Parathyroid adenoma (tissue), 2 donors: ENCODE measurements around the gene FLT1.

Source experiments
- H2AFZ ChIP-seq: fragments of 300-600 bp; sonication (generic); one replicate; pipeline ENCODE4 v1.7.0; 2017; ENCODE audit warnings: antibody characterized with exemption, mild to moderate bottlenecking
- H3K27ac ChIP-seq: fragments of 300-600 bp; sonication (generic); one replicate; pipeline ENCODE4 v1.7.0; 2017
- H3K27me3 ChIP-seq: fragments of 300-600 bp; sonication (generic); one replicate; pipeline ENCODE4 v1.7.0; 2017; ENCODE audit warnings: low read length; ENCODE audit not compliant: control insufficient read depth, insufficient read depth
- H3K36me3 ChIP-seq: fragments of 300-600 bp; sonication (generic); one replicate; pipeline ENCODE4 v1.7.0; 2017; ENCODE audit warnings: low read length; ENCODE audit not compliant: control insufficient read depth, insufficient read depth
- H3K4me1 ChIP-seq: fragments of 300-600 bp; sonication (generic); one replicate; pipeline ENCODE4 v1.7.0; 2017; ENCODE audit warnings: control low read depth
- H3K4me2 ChIP-seq: fragments of 300-600 bp; sonication (generic); one replicate; pipeline ENCODE4 v1.7.0; 2017; ENCODE audit warnings: low read length
- H3K4me3 ChIP-seq: fragments of 300-600 bp; sonication (generic); one replicate; pipeline ENCODE4 v1.7.0; 2017; ENCODE audit warnings: low read depth, low read length
- H3K79me2 ChIP-seq: fragments of 300-600 bp; sonication (generic); one replicate; pipeline ENCODE4 v1.7.0; 2017; ENCODE audit warnings: control low read depth
- H3K9ac ChIP-seq: fragments of 300-600 bp; sonication (generic); one replicate; pipeline ENCODE4 v1.7.0; 2017; ENCODE audit warnings: mild to moderate bottlenecking
- H3K9me3 ChIP-seq: fragments of 300-600 bp; sonication (generic); one replicate; pipeline ENCODE4 v1.7.0; 2017; ENCODE audit warnings: low read length; ENCODE audit not compliant: control insufficient read depth
- TF ChIP-seq, protein P1 (sequence below): fragments of 300-600 bp; sonication (generic); IDR thresholded peaks from one replicate; pipeline ENCODE4 v1.7.0; 2017; ENCODE audit warnings: antibody characterized with exemption, mild to moderate bottlenecking
- donor health status: primary hyperparathyroidism.

The FLT1 gene

DNA sequence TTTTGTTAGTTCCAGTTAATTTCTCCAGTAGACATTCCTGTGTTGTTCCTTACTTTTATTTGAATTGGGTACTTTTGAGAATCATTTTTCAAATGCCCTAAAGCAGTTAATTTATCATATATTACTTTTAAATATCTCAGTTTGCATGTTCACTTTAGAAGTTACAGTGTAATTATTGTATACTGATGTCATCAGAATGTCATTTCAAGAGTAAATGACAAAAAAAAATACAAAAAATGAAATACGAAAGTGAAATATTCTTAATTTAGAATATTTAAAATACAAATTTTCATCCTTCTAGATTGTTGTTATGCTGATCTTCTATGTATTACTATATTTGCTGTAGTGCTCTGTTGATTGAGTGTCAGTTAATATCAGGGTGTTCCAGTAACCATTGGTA, 242.4 kb downstream of the FLT1 start:
- Histone ChIP-seq H3K4me1 (no peaks in the 10 kb centered on the region), H3K9ac (no peak overlapping the region), H3K36me3 (no peaks in the 10 kb centered on the region), H2AFZ (no peak overlapping the region), H3K27ac (no peak overlapping the region), H3K4me2 (no peak overlapping the region), H3K79me2 (peaks cover 5% of the 10 kb centered on the region), H3K27me3 (no peaks in the 10 kb centered on the region), H3K4me3 (no peak overlapping the region), H3K9me3 (no peaks in the 10 kb centered on the region)
- TF ChIP-seq, protein P1, sequence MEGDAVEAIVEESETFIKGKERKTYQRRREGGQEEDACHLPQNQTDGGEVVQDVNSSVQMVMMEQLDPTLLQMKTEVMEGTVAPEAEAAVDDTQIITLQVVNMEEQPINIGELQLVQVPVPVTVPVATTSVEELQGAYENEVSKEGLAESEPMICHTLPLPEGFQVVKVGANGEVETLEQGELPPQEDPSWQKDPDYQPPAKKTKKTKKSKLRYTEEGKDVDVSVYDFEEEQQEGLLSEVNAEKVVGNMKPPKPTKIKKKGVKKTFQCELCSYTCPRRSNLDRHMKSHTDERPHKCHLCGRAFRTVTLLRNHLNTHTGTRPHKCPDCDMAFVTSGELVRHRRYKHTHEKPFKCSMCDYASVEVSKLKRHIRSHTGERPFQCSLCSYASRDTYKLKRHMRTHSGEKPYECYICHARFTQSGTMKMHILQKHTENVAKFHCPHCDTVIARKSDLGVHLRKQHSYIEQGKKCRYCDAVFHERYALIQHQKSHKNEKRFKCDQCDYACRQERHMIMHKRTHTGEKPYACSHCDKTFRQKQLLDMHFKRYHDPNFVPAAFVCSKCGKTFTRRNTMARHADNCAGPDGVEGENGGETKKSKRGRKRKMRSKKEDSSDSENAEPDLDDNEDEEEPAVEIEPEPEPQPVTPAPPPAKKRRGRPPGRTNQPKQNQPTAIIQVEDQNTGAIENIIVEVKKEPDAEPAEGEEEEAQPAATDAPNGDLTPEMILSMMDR, result no peak

DNA sequence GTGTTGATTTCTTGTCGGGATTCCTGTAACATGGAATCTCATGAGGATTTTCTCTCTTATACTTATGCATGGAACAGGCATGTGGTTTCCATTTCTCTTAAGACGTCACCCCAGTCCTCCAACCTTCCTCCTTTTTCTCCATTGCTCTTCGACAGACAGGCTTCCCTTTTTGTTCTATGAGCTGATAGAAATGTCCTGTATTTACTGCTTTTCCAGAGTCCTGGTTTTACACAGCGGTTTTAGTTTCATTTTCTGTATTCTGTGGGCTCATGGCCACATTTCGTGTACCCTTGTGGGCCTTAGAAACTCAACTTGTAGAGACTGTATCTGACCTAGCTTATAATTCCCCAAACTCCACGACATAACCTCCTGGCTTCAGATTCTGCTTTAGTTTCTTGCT, 243.5 kb downstream of the FLT1 start:
- Histone ChIP-seq H3K27ac (no peak overlapping the region), H3K9me3 (no peaks in the 10 kb centered on the region), H3K9ac (no peak overlapping the region), H3K79me2 (peaks cover 5% of the 10 kb centered on the region), H3K4me2 (no peak overlapping the region), H3K27me3 (no peaks in the 10 kb centered on the region), H3K4me1 (no peaks in the 10 kb centered on the region), H3K36me3 (no peaks in the 10 kb centered on the region), H2AFZ (no peak overlapping the region), H3K4me3 (no peak overlapping the region)
- TF ChIP-seq, protein P1, result no peak

DNA sequence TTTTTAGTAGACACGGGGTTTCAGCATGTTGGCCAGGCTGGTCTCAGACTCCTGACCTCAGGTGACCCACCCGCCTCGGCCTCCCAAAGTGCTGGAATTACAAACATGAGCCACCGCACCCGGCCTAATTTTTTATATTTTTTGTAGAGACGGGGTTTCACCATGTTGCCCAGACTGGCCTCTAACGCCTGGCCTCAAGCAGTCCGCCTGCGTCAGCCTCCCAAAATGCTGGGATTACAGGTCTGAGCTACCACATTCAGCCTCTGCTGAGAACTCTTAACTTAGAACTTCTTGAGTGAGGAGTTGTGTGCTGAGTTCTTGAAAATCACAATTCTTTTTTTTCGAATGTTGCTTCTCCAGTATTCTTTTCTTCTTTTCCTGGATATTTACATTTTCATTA, 244.4 kb downstream of the FLT1 start:
- Histone ChIP-seq H3K9ac (no peak overlapping the region), H3K4me2 (no peak overlapping the region), H3K4me1 (no peaks in the 10 kb centered on the region), H2AFZ (no peak overlapping the region), H3K79me2 (peaks cover 5% of the 10 kb centered on the region), H3K27ac (no peak overlapping the region), H3K27me3 (no peaks in the 10 kb centered on the region), H3K9me3 (no peaks in the 10 kb centered on the region), H3K4me3 (no peak overlapping the region), H3K36me3 (no peaks in the 10 kb centered on the region)
- TF ChIP-seq, protein P1, result no peak
